DOHH2 (cell line): ENCODE measurements around the gene PGAP1.

Experiments
- H3F3A ChIP-seq: fragments of 200-600 bp; sonication (generic), shearing (Covaris generic); 2 replicates; pipeline ENCODE4 v1.6.0; 2016; ENCODE audit warnings: antibody characterized with exemption, mild to moderate bottlenecking; ENCODE audit not compliant: control insufficient read depth, insufficient read depth
- H3K27ac ChIP-seq: fragments of 200-600 bp; sonication (generic); 2 replicates; pipeline ENCODE4 v1.5.1; 2014; ENCODE audit warnings: low read depth, mild to moderate bottlenecking, low read length, moderate library complexity
- H3K27me3 ChIP-seq: fragments of 200-600 bp; sonication (generic); 2 replicates; pipeline ENCODE4 v1.6.1; 2014; ENCODE audit warnings: mild to moderate bottlenecking, low read length, mixed read lengths; ENCODE audit not compliant: control insufficient read depth
- H3K36me3 ChIP-seq: fragments of 200-600 bp; sonication (generic); 2 replicates; pipeline ENCODE4 v1.6.1; 2014; ENCODE audit warnings: mild to moderate bottlenecking, low read length, moderate library complexity, mixed read lengths; ENCODE audit not compliant: control insufficient read depth
- H3K4me1 ChIP-seq: fragments of 200-600 bp; sonication (generic); 2 replicates; pipeline ENCODE4 v1.6.1; 2014; ENCODE audit warnings: mild to moderate bottlenecking, low read length, mixed read lengths; ENCODE audit not compliant: control insufficient read depth
- H3K4me2 ChIP-seq: fragments of 200-600 bp; sonication (generic); 2 replicates; pipeline ENCODE4 v1.6.0; 2014; ENCODE audit warnings: mild to moderate bottlenecking, low read length, moderate library complexity
- H3K4me3 ChIP-seq: fragments of 200-600 bp; sonication (generic); 2 replicates; pipeline ENCODE4 v1.5.1; 2014; ENCODE audit warnings: mild to moderate bottlenecking, low read length, mixed read lengths
- H3K79me2 ChIP-seq: fragments of 200-600 bp; sonication (generic); 2 replicates; pipeline ENCODE4 v1.6.1; 2014; ENCODE audit warnings: mild to moderate bottlenecking, low read length, mixed read lengths; ENCODE audit not compliant: control insufficient read depth
- H3K9me2 ChIP-seq: fragments of 200-600 bp; sonication (generic); replicated peaks from 2 replicates; pipeline ENCODE4 v1.6.1; 2014; ENCODE audit warnings: mild to moderate bottlenecking, low read length, mixed read lengths; ENCODE audit not compliant: control insufficient read depth
- H3K9me3 ChIP-seq: fragments of 200-600 bp; sonication (generic); 2 replicates; pipeline ENCODE4 v1.6.1; 2014; ENCODE audit warnings: antibody characterized with exemption, low read length, mixed read lengths; ENCODE audit not compliant: control insufficient read depth, insufficient read depth
- H4K20me1 ChIP-seq: fragments of 200-600 bp; sonication (generic); 2 replicates; pipeline ENCODE4 v1.6.0; 2014; ENCODE audit warnings: low read depth, mild to moderate bottlenecking, antibody characterized with exemption, low read length, moderate library complexity; ENCODE audit not compliant: control insufficient read depth, insufficient read depth
- EZH2phosphoT487 ChIP-seq: fragments of 200-600 bp; sonication (generic); IDR thresholded peaks from 2 replicates; pipeline ENCODE4 v1.6.1; 2017; ENCODE audit warnings: borderline replicate concordance, mild to moderate bottlenecking, antibody characterized with exemption, low read length, moderate library complexity, mixed read lengths
- TF ChIP-seq, protein P1 (sequence below): fragments of 200-600 bp; sonication (generic); IDR thresholded peaks from one replicate; pipeline ENCODE4 v1.5.1; 2014; ENCODE audit warnings: antibody characterized with exemption, mild to moderate bottlenecking, low read depth, low read length; ENCODE audit not compliant: poor library complexity, severe bottlenecking

Gene PGAP1

GRCh38 chr2:196918927-196919326, 7.6 kb downstream of the PGAP1 start:
- Histone ChIP-seq H3K9me3 (peaks cover 4% of the 10 kb centered on the region; the same call in 1 of the 2 replicates), H3K4me1 (0 out of 2 replicates have a peak, but pooled peaks cover 3% of the 10 kb centered on the region), H3K4me2 (no peak overlapping the region), H3K27me3 (no peaks in the 10 kb centered on the region), H3K4me3 (no peak overlapping the region), H3K27ac (no peak overlapping the region), H3K79me2 (0 out of 2 replicates have a peak, but pooled peaks cover 5% of the 10 kb centered on the region), H3K9me2 (no peaks in the 10 kb centered on the region), H4K20me1 (no peaks in the 10 kb centered on the region), H3K36me3 (peaks cover 26% of the 10 kb centered on the region), H3F3A (no peaks in the 10 kb centered on the region)
- TF ChIP-seq EZH2phosphoT487: no peak
- TF ChIP-seq, protein P1, sequence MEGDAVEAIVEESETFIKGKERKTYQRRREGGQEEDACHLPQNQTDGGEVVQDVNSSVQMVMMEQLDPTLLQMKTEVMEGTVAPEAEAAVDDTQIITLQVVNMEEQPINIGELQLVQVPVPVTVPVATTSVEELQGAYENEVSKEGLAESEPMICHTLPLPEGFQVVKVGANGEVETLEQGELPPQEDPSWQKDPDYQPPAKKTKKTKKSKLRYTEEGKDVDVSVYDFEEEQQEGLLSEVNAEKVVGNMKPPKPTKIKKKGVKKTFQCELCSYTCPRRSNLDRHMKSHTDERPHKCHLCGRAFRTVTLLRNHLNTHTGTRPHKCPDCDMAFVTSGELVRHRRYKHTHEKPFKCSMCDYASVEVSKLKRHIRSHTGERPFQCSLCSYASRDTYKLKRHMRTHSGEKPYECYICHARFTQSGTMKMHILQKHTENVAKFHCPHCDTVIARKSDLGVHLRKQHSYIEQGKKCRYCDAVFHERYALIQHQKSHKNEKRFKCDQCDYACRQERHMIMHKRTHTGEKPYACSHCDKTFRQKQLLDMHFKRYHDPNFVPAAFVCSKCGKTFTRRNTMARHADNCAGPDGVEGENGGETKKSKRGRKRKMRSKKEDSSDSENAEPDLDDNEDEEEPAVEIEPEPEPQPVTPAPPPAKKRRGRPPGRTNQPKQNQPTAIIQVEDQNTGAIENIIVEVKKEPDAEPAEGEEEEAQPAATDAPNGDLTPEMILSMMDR: no peak

GRCh38 chr2:196917802-196918201, 8.7 kb downstream of the PGAP1 start:
- Histone ChIP-seq H4K20me1 (no peaks in the 10 kb centered on the region), H3K4me1 (no peaks in the 10 kb centered on the region), H3K9me2 (no peaks in the 10 kb centered on the region), H3K27me3 (no peaks in the 10 kb centered on the region), H3K9me3 (peaks cover 4% of the 10 kb centered on the region; the same call in 1 of the 2 replicates), H3K27ac (no peak overlapping the region), H3K4me3 (no peak overlapping the region), H3F3A (no peaks in the 10 kb centered on the region), H3K4me2 (no peak overlapping the region), H3K36me3 (peaks cover 29% of the 10 kb centered on the region), H3K79me2 (no peaks in the 10 kb centered on the region)
- TF ChIP-seq, protein P1: no peak
- TF ChIP-seq EZH2phosphoT487: no peak

DNA sequence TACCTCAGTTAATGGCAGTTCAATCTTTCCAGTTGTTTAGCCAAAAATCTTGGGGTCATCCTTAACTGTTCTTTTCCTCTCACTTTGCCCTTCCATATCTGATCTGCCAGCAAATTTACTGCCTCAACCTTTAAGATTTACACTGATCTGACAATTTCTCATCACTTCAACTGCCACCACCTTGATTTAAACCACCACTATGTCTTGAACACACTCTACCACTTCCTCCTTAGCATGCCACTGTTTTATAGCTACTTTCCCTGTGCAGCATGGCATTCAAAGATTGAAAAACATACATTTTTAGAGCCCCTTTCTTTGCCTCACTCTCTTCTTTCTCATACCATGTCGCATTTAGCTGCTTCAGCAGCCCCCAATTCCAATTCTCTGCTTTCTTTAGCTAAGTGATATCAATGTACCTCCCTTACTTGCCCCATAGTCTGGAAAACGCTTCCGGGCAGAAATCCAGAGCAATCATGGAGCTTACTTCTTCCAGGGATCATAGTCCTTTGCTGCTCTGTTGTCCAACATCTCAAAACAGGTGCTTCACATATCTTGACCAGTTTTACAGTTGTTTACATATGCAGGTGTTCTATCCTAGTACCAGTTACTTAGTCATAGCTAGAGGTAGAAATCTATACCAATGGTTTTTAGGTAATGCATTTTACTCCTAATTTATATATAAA, 10.9 kb downstream of the PGAP1 start:
- TF ChIP-seq EZH2phosphoT487: no peak
- TF ChIP-seq, protein P1: no peak
- Histone ChIP-seq H3K4me1 (no peaks in the 10 kb centered on the region), H3K9me2 (no peaks in the 10 kb centered on the region), H3K4me3 (no peak overlapping the region), H3F3A (no peaks in the 10 kb centered on the region), H3K9me3 (peaks cover 4% of the 10 kb centered on the region; the same call in 1 of the 2 replicates), H3K79me2 (no peaks in the 10 kb centered on the region), H3K27ac (no peak overlapping the region), H3K4me2 (no peak overlapping the region), H3K27me3 (no peaks in the 10 kb centered on the region), H4K20me1 (no peaks in the 10 kb centered on the region), H3K36me3 (peaks cover 29% of the 10 kb centered on the region)
